K562 (cell line): ENCODE results near the gene C4A. TPM values are rescaled to one million over a fixed set of nuclear protein-coding genes. Genes with fewer than 3 reads are reported as not detected.
A peak's percentile ranks its signal among the peaks of the same experiment; 100 is the strongest.

Experiments used
- ATAC-seq: fragments of 200-7000 bp; cut with Tn5 transposase; 3 replicates; pipeline ENCODE4 v1.9.1; 2020; ENCODE audit warnings: moderate library complexity
- BruUV-seq: library from RNA; stranded (reverse); fragments of 400-500 nt; replicated peaks from 2 replicates; lab custom pipeline; 2021; lab: Mats Ljungman, UMichigan
- CTCF ChIA-PET: fragments of 300-600 bp; formaldehyde crosslinking; extraction: SDS; loops from one replicate; lab custom pipeline; 2021; ENCODE audit warnings: low intra/inter-chr PET ratio; lab: Yijun Ruan, JAX
- POLR2A ChIA-PET: fragments of 300-600, 350-650 bp; sonication (Branson Sonifier 250); formaldehyde crosslinking; extraction: SDS; loops from one replicate; lab custom pipeline; 2021; ENCODE audit warnings: antibody characterized with exemption, inconsistent platforms; lab: Yijun Ruan, JAX
- DNase-seq, 4 experiments: peaks; one replicate each; pipeline versions ENCODE4 v3.0.0 to v3.0.0-alpha.2; 2011 to 2018; ENCODE audit warnings: low spot score in 3 of 4, mixed read lengths in 3 of 4; ENCODE audit errors: extremely low read depth in 1 of 4
- FAIRE-seq: peaks from 2 replicates; lab custom pipeline; 2011; peaks lifted over from hg19 to GRCh38; lab: Jason Lieb, UNC
- H2AFZ ChIP-seq: 2 replicates; pipeline ENCODE4 v1.6.0; 2011; ENCODE audit warnings: low read depth, low read length, control low read depth, inconsistent platforms
- H3K27ac ChIP-seq: fragments of 200-600 bp; 3 replicates; pipeline ENCODE4 v1.8.0; 2011; ENCODE audit warnings: low read depth, mild to moderate bottlenecking, control low read depth, inconsistent platforms, low read length, moderate library complexity, mixed read lengths; ENCODE audit errors: extremely low read depth
- H3K27me3 ChIP-seq, 2 experiments: fragments of 300-600 bp in 1 of 2; 2 replicates in 1 of 2; 3 replicates in 1 of 2; pipeline versions ENCODE4 v1.6.0 to v1.8.0; 2011; ENCODE audit warnings: inconsistent platforms in 2 of 2, low read length in 2 of 2, mild to moderate bottlenecking in 1 of 2, mixed read lengths in 1 of 2, moderate library complexity in 1 of 2; ENCODE audit not compliant: control insufficient read depth in 2 of 2, insufficient read depth in 2 of 2
- H3K36me3 ChIP-seq: fragments of 300-600 bp; 3 replicates; pipeline ENCODE4 v1.8.0; 2011; ENCODE audit warnings: mild to moderate bottlenecking, low read length, inconsistent platforms; ENCODE audit not compliant: control insufficient read depth, insufficient read depth
- H3K4me1 ChIP-seq, 2 experiments: fragments of 200-600 bp in 1 of 2; replicated peaks in 1 of 2; 2 replicates in 1 of 2; 3 replicates in 1 of 2; pipeline versions ENCODE4 v1.5.1 to v1.8.0; 2011; ENCODE audit warnings: inconsistent platforms in 2 of 2, low read length in 2 of 2, mild to moderate bottlenecking in 1 of 2, mixed read lengths in 1 of 2, moderate library complexity in 1 of 2; ENCODE audit not compliant: control insufficient read depth in 2 of 2, insufficient read depth in 2 of 2
- H3K4me2 ChIP-seq: 2 replicates; pipeline ENCODE4 v1.6.1; 2011; ENCODE audit warnings: low read length, control low read depth, inconsistent platforms, mixed read lengths; ENCODE audit not compliant: insufficient read depth
- H3K4me3 ChIP-seq: fragments of 200-600 bp; sonication (generic), shearing (Covaris generic); 2 replicates; pipeline ENCODE4 v1.5.1; 2016; ENCODE audit warnings: control low read depth, inconsistent platforms
- H3K79me2 ChIP-seq: fragments of 200-600 bp; 3 replicates; pipeline ENCODE4 v1.8.0; 2011; ENCODE audit warnings: low read length, inconsistent platforms; ENCODE audit not compliant: control insufficient read depth, insufficient read depth
- H3K9ac ChIP-seq, 2 experiments: 2 replicates each; pipeline versions ENCODE4 v1.6.0 to v1.6.1; 2011; ENCODE audit warnings: low read depth in 2 of 2, low read length in 2 of 2, control low read depth in 1 of 2, inconsistent platforms in 1 of 2, mild to moderate bottlenecking in 1 of 2, mixed read lengths in 1 of 2; ENCODE audit not compliant: insufficient read depth in 1 of 2
- H3K9me1 ChIP-seq: one replicate; pipeline ENCODE4 v1.6.0; 2011; ENCODE audit warnings: inconsistent platforms, mild to moderate bottlenecking, low read length, moderate library complexity; ENCODE audit not compliant: control insufficient read depth, insufficient read depth
- H3K9me3 ChIP-seq: replicated peaks from 2 replicates; pipeline ENCODE4 v1.5.1; 2011; ENCODE audit warnings: low read depth, low read length, inconsistent platforms; ENCODE audit not compliant: control insufficient read depth, insufficient read depth
- H4K20me1 ChIP-seq: replicated peaks from 2 replicates; pipeline ENCODE4 v1.6.1; 2011; ENCODE audit warnings: low read length, inconsistent platforms, mixed read lengths; ENCODE audit not compliant: control insufficient read depth, insufficient read depth
- CCAR2 ChIP-seq: fragments of 200-400 bp; formaldehyde crosslinking; IDR thresholded peaks from 2 replicates; pipeline ENCODE4 v1.6.1; 2017; ENCODE audit warnings: mild to moderate bottlenecking, low read depth, low read length
- CLOCK ChIP-seq: fragments of 250-450 bp; sonication (Bioruptor Pico); IDR thresholded peaks from 2 replicates; pipeline ENCODE4 v1.4.0; 2020; ENCODE audit warnings: mild to moderate bottlenecking, moderate library complexity, borderline replicate concordance
- DPF2 ChIP-seq: fragments of 450-650 bp; IDR thresholded peaks from 2 replicates; pipeline ENCODE4 v1.6.1; 2016
- E2F3 ChIP-seq: fragments of 250-450 bp; sonication (Bioruptor Pico); IDR thresholded peaks from 2 replicates; pipeline ENCODE4 v1.4.0; 2020; ENCODE audit warnings: mild to moderate bottlenecking
- NBN ChIP-seq: fragments of 450-650 bp; IDR thresholded peaks from 2 replicates; pipeline ENCODE4 v1.6.1; 2016; ENCODE audit warnings: low read depth, mild to moderate bottlenecking
- PHF21A ChIP-seq: fragments of 450-650 bp; IDR thresholded peaks from 2 replicates; pipeline ENCODE4 v1.6.1; 2017; ENCODE audit warnings: low read depth, borderline replicate concordance
- RB1 ChIP-seq: fragments of 450-650 bp; IDR thresholded peaks from 2 replicates; pipeline ENCODE4 v1.6.1; 2017; ENCODE audit warnings: low read depth, mild to moderate bottlenecking
- TAF7 ChIP-seq: fragments of 450-650 bp; IDR thresholded peaks from 2 replicates; pipeline ENCODE4 v1.6.1; 2016; ENCODE audit warnings: missing genetic modification characterization, missing compliant biosample characterization
- TOE1 ChIP-seq, 2 experiments: fragments of 450-650 bp in 1 of 2; sonication (generic) in 1 of 2; formaldehyde crosslinking in 1 of 2; IDR thresholded peaks; 2 replicates each; pipeline versions ENCODE4 v1.7.1 to v1.8.0; 2016 to 2022; ENCODE audit warnings: borderline replicate concordance in 2 of 2, mild to moderate bottlenecking in 2 of 2, antibody characterized with exemption in 1 of 2, inconsistent platforms in 1 of 2, low read depth in 1 of 2, missing genetic modification reagents in 1 of 2, moderate library complexity in 1 of 2
- ZFP91 ChIP-seq: sonication (generic); formaldehyde crosslinking; IDR thresholded peaks from 2 replicates; pipeline ENCODE4 v1.8.0; 2022; ENCODE audit warnings: mild to moderate bottlenecking, missing genetic modification reagents
- ZNF449 ChIP-seq: fragments of 250-450 bp; sonication (Bioruptor Pico); IDR thresholded peaks from 2 replicates; pipeline ENCODE4 v1.8.0; 2022; ENCODE audit warnings: moderate library complexity, mild to moderate bottlenecking, inconsistent platforms
- WGBS: fragments of 100-300 bp; shearing (Covaris generic); methylation state at CpG from one replicate; pipeline ENCODE4 v1.1.6; 2016; ENCODE audit warnings: low coverage, mixed read lengths; ENCODE audit not compliant: insufficient coverage; ENCODE audit errors: missing lambda C conversion rate; 5-methylcytosine and 5-hydroxymethylcytosine counted together
- in situ Hi-C: fragments of 300-500 bp; cut with MboI; formaldehyde crosslinking; loops from 4 replicates; pipeline ENCODE4 v1.15.0; 2018; ENCODE audit warnings: inconsistent platforms, mixed read lengths
- intact Hi-C: fragments of 100-400 bp; cut with micrococcal nuclease; formaldehyde crosslinking; loops from 2 replicates; pipeline ENCODE4 v1.14.2; 2022
- polyA plus RNA-seq, 8 experiments: library from polyadenylated mRNA; depleted of rRNA in 4 of 8; stranded (reverse) in 5 of 8; unstranded in 3 of 8; fragments of >200 nt; fragmentation: Nextera tagmentation in 2 of 8; fragmentation: Illumina TruSeq in 1 of 8; extraction: Ambion mirVana in 2 of 8; extraction: Trizol in 1 of 8; gene quantifications; 2 replicates each; pipeline versions ENCODE4 v1.2.1 to v1.2.3, GENCODE V29; 2011 to 2014; ENCODE audit warnings: inconsistent platforms in 1 of 8, missing spikeins in 1 of 8
- total RNA-seq, 7 experiments: library from RNA; depleted of rRNA in 6 of 7; stranded (reverse); fragments of >200 nt in 6 of 7; fragmentation: Illumina TruSeq in 2 of 7; extraction: Trizol in 2 of 7; gene quantifications; 2 replicates each; pipeline versions ENCODE4 v1.2.1 to v1.2.3, GENCODE V29; 2011 to 2021; ENCODE audit warnings: low replicate concordance in 1 of 7
- TF ChIP-seq, protein P1 (sequence below): sonication (generic); formaldehyde crosslinking; IDR thresholded peaks from 2 replicates; pipeline ENCODE4 v1.8.0; 2022; ENCODE audit warnings: mild to moderate bottlenecking, missing genetic modification reagents, borderline replicate concordance
- TF ChIP-seq, protein P2 (sequence below): fragments of 250-450 bp; sonication (Bioruptor Pico); IDR thresholded peaks from 2 replicates; pipeline ENCODE4 v1.8.0; 2022; ENCODE audit warnings: moderate library complexity, mild to moderate bottlenecking, inconsistent platforms

Gene C4A
- total and polyA plus RNA-seq, 9 of the 15 experiments (the other 6 are each of a cell fraction or from before 2014, with no cell fraction given) = 0.27 to 7.6 (median 5.0) TPM

- Histone ChIP-seq H3K9me1 (no peaks in the 10 kb centered on the region), H3K4me3 (no peak overlapping the region), H2AFZ (no peak overlapping the region), H3K27ac (no peak overlapping the region), H3K79me2 (peaks cover 40% of the 10 kb centered on the region), H3K4me2 (no peak overlapping the region), H3K27me3 (no peaks in the 10 kb centered on the region), H3K9me3 (no peaks in the 10 kb centered on the region), H3K36me3 (peaks cover 74% of the 10 kb centered on the region), H3K9ac (peak overlapping the region in 1 of 2 experiments; percentile 8; a peak in 1 of 4 replicates), H4K20me1 (no peaks in the 10 kb centered on the region), H3K4me1 (peaks cover 4 to 17% of the 10 kb centered on the region in 2 experiments; a peak in 4 of 5 replicates)
- intact Hi-C loops = loop anchor here (5.0 kb wide), 1 partner anchor 39 kb away; no protein-coding TSS in a partner anchor
- no TSS peak for BruUV-seq
- CTCF ChIA-PET = no interaction called here
- POLR2A ChIA-PET = interaction anchor here (0.6 to 4.8 kb wide), 5 partner anchors 11 to 292 kb away, joined by 3 to 74 read pairs (median 5); partner anchors contain the start of genes CFB, DXO, GPANK1 and HSPA1A
- in situ Hi-C loops = loop anchor here (10.0 kb wide), 1 partner anchor 88 kb away; no protein-coding TSS in a partner anchor
- no peak for ATAC-seq
- no peak for DNase-seq
- no peak for FAIRE-seq
- WGBS = 91% methylated on average over 3 of the region's 3 CpGs
- TF ChIP-seq PHF21A (no peak), E2F3 (no peak), ZFP91 (CRISPR knock-in tag) (0 out of 2 replicates have a peak, but pooled peaks have one; percentile 19), DPF2 (no peak), ZNF449 (CRISPR knock-in tag) (no peak), CLOCK (no peak), TAF7 (no peak), NBN (no peak), CCAR2 (no peak), TOE1 (IDR thresholded peaks at IDR 0.05; ENCODE audit: borderline replicate concordance) (no peak), TOE1 (CRISPR knock-in tag; IDR thresholded peaks at IDR 0.05; ENCODE audit: borderline replicate concordance, low read depth) (peak; percentile 72; the same call in 1 of the 2 replicates), RB1 (no peak)
- TF ChIP-seq, protein P1, sequence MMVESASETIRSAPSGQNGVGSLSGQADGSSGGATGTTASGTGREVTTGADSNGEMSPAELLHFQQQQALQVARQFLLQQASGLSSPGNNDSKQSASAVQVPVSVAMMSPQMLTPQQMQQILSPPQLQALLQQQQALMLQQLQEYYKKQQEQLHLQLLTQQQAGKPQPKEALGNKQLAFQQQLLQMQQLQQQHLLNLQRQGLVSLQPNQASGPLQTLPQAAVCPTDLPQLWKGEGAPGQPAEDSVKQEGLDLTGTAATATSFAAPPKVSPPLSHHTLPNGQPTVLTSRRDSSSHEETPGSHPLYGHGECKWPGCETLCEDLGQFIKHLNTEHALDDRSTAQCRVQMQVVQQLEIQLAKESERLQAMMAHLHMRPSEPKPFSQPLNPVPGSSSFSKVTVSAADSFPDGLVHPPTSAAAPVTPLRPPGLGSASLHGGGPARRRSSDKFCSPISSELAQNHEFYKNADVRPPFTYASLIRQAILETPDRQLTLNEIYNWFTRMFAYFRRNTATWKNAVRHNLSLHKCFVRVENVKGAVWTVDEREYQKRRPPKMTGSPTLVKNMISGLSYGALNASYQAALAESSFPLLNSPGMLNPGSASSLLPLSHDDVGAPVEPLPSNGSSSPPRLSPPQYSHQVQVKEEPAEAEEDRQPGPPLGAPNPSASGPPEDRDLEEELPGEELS (CRISPR knock-in tag) = peak; percentile 67; the same call in 1 of the 2 replicates
- TF ChIP-seq, protein P2, sequence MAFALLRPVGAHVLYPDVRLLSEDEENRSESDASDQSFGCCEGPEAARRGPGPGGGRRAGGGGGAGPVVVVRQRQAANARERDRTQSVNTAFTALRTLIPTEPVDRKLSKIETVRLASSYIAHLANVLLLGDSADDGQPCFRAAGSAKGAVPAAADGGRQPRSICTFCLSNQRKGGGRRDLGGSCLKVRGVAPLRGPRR = no peak
Observed at GRCh38 chr6:31956796-31957195, 25.1 kb upstream of the C4A start.
